Measurements from ENCODE around the gene TBC1D2B.

GRCh38 chr15:78050441-78050809 is 27.1 kb downstream of the TBC1D2B start:
- TF ChIP-seq POLR2A (IDR thresholded peaks at IDR 0.05) (no peak), CTCF (IDR thresholded peaks at IDR 0.05) (no peak), POLR2AphosphoS5 (IDR thresholded peaks at IDR 0.05) (no peak)

Data from upper lobe of left lung (tissue), 4 donors.